Small intestine (tissue), 7 donors: ENCODE results near the gene MGAT5B. TPM values are rescaled to one million over a fixed set of nuclear protein-coding genes. Genes with fewer than 3 reads are reported as not detected.
A peak's percentile ranks its signal among the peaks of the same experiment; 100 is the strongest.

Experiments
- DNase-seq, 2 donors: peaks; one replicate each; pipeline versions ENCODE4 v3.0.0 to v3.0.0-alpha.2; 2013
- FAIRE-seq: peaks from 2 replicates; lab custom pipeline; 2012; peaks lifted over from hg19 to GRCh38; lab: Jason Lieb, UNC
- H3K27ac ChIP-seq, 3 donors: one replicate each; pipeline ENCODE4 v1.5.1; 2013; ENCODE audit warnings: low read length in 2 of 3, mild to moderate bottlenecking in 2 of 3, control low read depth in 1 of 3, inconsistent platforms in 1 of 3, low read depth in 1 of 3, moderate library complexity in 1 of 3
- H3K27me3 ChIP-seq, 3 donors: one replicate each; pipeline ENCODE4 v1.6.1; 2013; ENCODE audit warnings: low read length in 3 of 3, inconsistent platforms in 1 of 3; ENCODE audit not compliant: control insufficient read depth in 3 of 3, insufficient read depth in 3 of 3
- H3K36me3 ChIP-seq, 3 donors: one replicate each; pipeline ENCODE4 v1.6.1; 2013; ENCODE audit warnings: low read length in 3 of 3, inconsistent platforms in 1 of 3, low read depth in 1 of 3, mild to moderate bottlenecking in 1 of 3, moderate library complexity in 1 of 3; ENCODE audit not compliant: control insufficient read depth in 3 of 3, insufficient read depth in 2 of 3
- H3K4me1 ChIP-seq, 3 donors: one replicate each; pipeline ENCODE4 v1.6.1; 2013; ENCODE audit warnings: low read length in 2 of 3, inconsistent platforms in 1 of 3, low read depth in 1 of 3, mild to moderate bottlenecking in 1 of 3, moderate library complexity in 1 of 3; ENCODE audit not compliant: control insufficient read depth in 3 of 3, insufficient read depth in 2 of 3
- H3K4me3 ChIP-seq, 3 donors: one replicate each; pipeline ENCODE4 v1.5.1; 2013; ENCODE audit warnings: low read length in 3 of 3, control low read depth in 1 of 3, inconsistent platforms in 1 of 3, low read depth in 1 of 3, mild to moderate bottlenecking in 1 of 3, moderate library complexity in 1 of 3
- H3K9me3 ChIP-seq, 2 donors: one replicate each; pipeline ENCODE4 v1.6.1; 2013; ENCODE audit warnings: low read depth in 1 of 2, low read length in 1 of 2; ENCODE audit not compliant: control insufficient read depth in 2 of 2, insufficient read depth in 1 of 2
- WGBS, 3 donors: extraction: QIAGEN DNeasy Blood & Tissue Kit; methylation state at CpG; one replicate each; pipeline ENCODE4 v1.1.7; 2013; 5-methylcytosine and 5-hydroxymethylcytosine counted together
- polyA plus RNA-seq, 4 donors: library from polyadenylated mRNA; stranded (reverse) in 3 of 4; unstranded in 1 of 4; fragments of 200-250 nt in 3 of 4; fragments of 120-200 nt in 1 of 4; gene quantifications; one replicate each; pipeline versions ENCODE4 v1.2.1 to v1.2.3, GENCODE V29; 2013
- donor health status: healthy with polysubstance abuse.
- donor health status: control.
- donor health status: control.
- donor health status: Bipolar disorder and iron deficiency.
- donor health status: healthy.

MGAT5B gene
- polyA plus RNA-seq, 4 donors = 0.40 TPM; not detected in 2

DNA sequence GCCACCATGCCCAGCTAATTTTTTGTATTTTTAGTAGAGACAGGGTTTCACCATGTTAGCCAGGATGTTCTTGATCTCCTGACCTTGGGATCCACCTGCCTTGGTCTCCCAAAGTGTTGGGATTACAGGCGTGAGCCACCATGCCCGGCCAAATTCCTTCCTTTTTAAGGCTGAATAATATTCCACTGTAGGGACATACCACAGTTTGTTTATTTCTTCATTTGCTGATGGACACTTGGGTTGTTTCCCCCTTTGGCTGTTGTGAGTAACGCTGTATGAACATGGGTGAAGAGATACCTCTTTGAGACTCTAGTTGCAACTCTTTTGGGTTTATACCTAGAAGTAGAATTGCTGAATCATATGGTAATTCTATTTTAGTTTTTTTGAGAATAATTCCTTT is 13.1 kb upstream of the MGAT5B start:
- Histone ChIP-seq H3K9me3 (no peaks in the 10 kb centered on the region), H3K27me3 (peaks cover 0 to 2% (median 1%) of the 10 kb centered on the region in 3 donors), H3K36me3 (no peaks in the 10 kb centered on the region), H3K4me1 (no peaks in the 10 kb centered on the region), H3K27ac (no peak overlapping the region), H3K4me3 (no peak overlapping the region)
- DNase-seq (no peak), FAIRE-seq (no peak)
- 87 to 92% (median 89%) methylated on average over 3 of the region's 3 CpGs for WGBS, 3 donors

DNA sequence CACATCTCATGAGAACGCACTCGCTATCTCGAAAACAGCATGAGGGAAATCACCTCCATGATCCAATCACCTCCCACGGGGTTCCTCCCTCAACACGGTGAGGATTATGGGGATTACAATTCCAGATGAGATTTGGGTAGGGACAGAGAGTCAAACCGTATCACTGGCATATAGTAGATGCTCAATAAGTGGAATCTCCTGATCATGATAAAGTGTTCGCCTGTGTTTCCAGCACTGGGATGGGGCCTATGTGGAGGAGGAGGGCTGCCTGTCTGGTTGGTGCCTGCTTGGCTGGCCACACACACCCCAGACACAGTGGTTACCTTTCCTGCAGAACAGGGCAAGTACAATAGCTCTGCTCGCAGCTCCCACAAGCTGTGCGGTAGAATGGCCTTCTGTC is 6.1 kb upstream of the MGAT5B start:
- Histone ChIP-seq H3K27me3 (peaks cover 0 to 10% (median 6%) of the 10 kb centered on the region in 3 donors), H3K4me3 (no peak overlapping the region), H3K36me3 (no peaks in the 10 kb centered on the region), H3K9me3 (no peaks in the 10 kb centered on the region), H3K27ac (no peak overlapping the region), H3K4me1 (no peaks in the 10 kb centered on the region)
- WGBS, 3 donors = 78 to 86% (median 81%) methylated on average over 9 of the region's 9 CpGs
- DNase-seq = no peak
- no peak for FAIRE-seq

DNA sequence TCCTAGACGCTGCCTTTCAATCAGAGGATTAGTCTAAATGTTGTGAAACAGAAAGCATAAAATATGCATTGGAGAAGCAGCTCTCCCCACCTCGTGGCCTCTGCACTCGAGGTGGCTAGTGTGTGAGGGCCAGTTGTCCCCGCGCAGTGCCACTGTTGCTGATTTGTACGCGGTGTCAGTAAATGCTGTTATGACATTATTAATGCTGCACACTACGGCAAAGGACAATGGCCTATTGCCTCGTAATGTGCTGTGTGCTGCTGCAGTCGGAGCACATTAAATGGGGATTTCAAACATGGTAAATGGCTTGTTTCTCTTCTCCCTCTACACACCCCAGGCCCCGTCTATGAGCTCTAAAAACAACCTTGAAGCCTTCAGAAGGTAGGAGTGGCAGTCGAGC is 5.7 kb upstream of the MGAT5B start:
- DNase-seq = no peak
- H3K4me1 ChIP-seq = no peaks in the 10 kb centered on the region
- WGBS, 3 donors = 73 to 80% (median 77%) methylated on average over 12 of the region's 12 CpGs
- H3K4me3 ChIP-seq = no peak overlapping the region
- H3K27me3 ChIP-seq = peaks cover 0 to 14% (median 6%) of the 10 kb centered on the region in 3 donors
- no peak overlapping the region for H3K27ac ChIP-seq
- no peaks in the 10 kb centered on the region for H3K36me3 ChIP-seq
- no peaks in the 10 kb centered on the region for H3K9me3 ChIP-seq
- FAIRE-seq = no peak

DNA sequence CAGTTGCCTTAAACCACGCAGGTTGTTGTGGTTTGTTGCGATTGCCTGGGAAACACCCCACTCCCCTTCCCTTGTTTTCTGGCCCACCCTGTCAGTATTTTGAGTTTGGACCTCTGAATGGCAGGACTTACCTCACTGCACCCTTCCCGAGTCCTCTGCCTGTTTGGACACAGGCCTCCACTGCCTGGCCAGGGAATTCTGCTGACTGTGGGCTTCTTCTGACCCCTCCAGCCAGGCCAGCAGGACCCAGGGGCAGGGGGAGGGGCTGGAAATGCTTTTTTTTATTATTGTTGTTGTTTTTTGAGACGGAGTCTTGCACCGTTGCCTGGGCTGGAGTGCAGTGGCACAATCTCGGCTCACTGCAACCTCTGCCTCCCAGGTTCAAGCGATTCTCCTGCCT is 4.2 kb upstream of the MGAT5B start:
- Histone ChIP-seq H3K27ac (no peak overlapping the region), H3K9me3 (no peaks in the 10 kb centered on the region), H3K4me3 (no peak overlapping the region), H3K27me3 (peaks cover 0 to 23% (median 9%) of the 10 kb centered on the region in 3 donors), H3K4me1 (peaks cover 0 to 5% (median 0%) of the 10 kb centered on the region in 3 donors), H3K36me3 (no peaks in the 10 kb centered on the region)
- 80 to 87% (median 82%) methylated on average over 7 of the region's 7 CpGs for WGBS, 3 donors
- no peak for DNase-seq
- FAIRE-seq = no peak

DNA sequence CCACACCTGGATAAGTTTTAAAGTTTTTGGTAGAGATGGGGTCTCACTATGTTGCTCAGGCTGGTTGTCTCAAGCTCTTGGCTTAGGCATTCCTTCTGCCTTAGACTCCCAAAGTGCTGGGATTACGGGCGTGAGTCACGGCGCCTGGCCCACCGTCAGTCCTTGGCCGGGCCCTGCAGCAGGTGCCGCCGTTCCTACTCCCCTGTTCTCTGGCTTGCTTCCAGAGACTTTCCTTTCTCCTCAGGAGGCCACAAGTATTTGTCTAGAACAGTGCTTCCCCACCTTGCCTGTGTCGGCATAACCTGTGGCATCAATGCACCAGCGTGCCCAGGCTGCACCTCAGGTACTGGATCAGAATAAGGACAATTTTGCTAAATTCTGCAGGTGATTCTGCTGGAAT is 3.0 kb upstream of the MGAT5B start:
- Histone ChIP-seq H3K27ac (no peak overlapping the region), H3K4me1 (peaks cover 0 to 5% (median 0%) of the 10 kb centered on the region in 3 donors), H3K27me3 (peaks cover 0 to 31% (median 13%) of the 10 kb centered on the region in 3 donors), H3K9me3 (no peaks in the 10 kb centered on the region), H3K4me3 (no peak overlapping the region), H3K36me3 (no peaks in the 10 kb centered on the region)
- DNase-seq (no peak), FAIRE-seq (no peak)
- 41 to 85% (median 62%) methylated on average over 10 of the region's 10 CpGs for WGBS, 3 donors

DNA sequence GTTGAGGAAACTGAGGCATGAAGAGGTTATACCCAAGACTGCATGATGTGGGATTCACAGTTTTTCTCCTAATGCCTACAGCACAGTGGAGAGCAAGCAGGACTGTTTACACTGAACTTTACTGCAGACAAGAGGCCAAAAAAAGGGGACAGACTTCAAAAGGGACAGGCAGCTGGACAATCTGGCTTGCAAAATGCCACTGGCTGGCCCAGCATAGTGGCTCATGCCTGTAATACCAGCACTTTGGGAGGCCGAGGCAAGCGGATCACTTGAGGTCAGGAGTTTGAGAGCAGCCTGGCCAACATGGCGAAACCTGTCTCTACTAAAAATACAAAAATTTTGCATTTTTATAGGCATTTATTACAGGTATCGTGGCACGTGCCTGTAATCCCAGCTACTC is 2.0 kb upstream of the MGAT5B start:
- WGBS, 3 donors = 84 to 89% (median 85%) methylated on average over 5 of the region's 5 CpGs
- Histone ChIP-seq H3K9me3 (no peaks in the 10 kb centered on the region), H3K27ac (no peak overlapping the region), H3K4me3 (no peak overlapping the region), H3K4me1 (peaks cover 0 to 5% (median 0%) of the 10 kb centered on the region in 3 donors), H3K27me3 (peaks cover 0 to 42% (median 22%) of the 10 kb centered on the region in 3 donors), H3K36me3 (no peaks in the 10 kb centered on the region)
- FAIRE-seq (no peak), DNase-seq (no peak)

DNA sequence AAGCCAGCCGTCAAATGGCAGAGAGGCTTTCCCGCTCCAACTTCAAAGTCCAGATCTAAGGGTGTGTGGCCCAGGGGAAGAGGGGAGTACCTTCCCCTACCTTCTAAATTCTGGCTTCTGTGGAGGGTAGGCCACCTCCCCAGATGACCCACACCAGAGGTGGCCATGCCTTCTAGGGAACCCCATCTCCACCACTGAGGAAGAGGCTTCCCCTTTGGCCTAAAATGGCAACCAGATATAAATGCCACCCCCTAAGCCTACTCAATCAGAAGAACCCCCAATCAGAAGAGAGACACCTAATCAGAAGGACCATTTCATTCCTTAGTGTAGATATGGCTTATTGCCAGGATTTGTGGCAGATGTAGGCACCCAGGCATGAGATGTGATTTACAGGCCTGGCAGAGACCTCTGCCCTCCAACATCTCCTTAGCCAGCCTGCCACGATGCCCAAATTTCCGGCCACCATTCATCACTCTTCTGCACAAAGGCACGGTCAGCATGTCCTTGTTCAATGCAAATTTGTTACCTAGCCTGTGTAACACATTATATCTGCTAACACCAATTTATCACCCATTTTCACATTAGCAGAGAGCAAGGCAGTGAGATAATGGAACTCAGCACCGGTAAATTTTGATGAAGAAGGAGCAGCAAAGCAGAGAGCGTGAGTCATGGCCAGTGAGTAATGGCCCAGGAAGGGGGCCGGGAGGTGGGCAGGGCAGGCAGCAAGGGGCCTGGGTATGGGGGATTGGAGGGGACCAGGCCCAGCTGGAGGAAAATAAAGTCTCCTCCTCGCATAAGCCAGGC is 1.2 kb upstream of the MGAT5B start:
- DNase-seq (no peak), FAIRE-seq (no peak)
- Histone ChIP-seq H3K36me3 (no peaks in the 10 kb centered on the region), H3K4me3 (no peak overlapping the region), H3K9me3 (no peaks in the 10 kb centered on the region), H3K27ac (no peak overlapping the region), H3K4me1 (peaks cover 0 to 5% (median 0%) of the 10 kb centered on the region in 3 donors), H3K27me3 (peaks cover 0 to 43% (median 23%) of the 10 kb centered on the region in 3 donors)
- WGBS, 3 donors = 44 to 69% (median 62%) methylated on average over 9 of the region's 9 CpGs

DNA sequence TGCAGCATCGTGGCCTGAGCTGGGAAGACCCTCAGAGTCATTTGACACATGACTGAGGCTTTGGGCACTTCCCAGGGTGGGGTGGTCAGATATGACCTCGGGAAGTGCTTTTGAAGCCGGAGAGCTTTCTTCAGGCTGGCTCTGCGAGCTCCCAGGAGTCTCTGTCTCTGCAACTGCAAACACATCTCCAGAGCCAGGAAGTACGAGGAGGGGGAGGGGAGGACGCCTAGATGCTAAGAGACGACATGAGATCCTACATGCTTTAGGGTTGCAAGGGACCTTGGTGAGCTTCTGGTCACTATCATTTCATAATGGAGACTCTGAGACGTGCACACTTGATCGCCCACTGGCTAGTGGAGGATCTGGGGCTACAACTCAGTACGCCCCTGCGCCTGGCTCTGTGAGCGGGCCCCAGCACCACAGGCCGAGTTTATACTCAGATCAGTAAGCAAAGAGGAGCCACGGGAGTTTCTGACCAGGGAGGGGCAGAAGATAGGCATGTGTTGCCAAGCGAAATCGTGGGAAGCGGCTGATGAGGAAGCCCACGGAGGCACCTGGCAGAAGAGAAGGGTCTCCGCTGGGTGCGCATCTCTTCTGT is 527 bp upstream of the MGAT5B start:
- H3K4me3 ChIP-seq = no peak overlapping the region
- DNase-seq = peak in 1 of 2 donors; percentile 10
- H3K36me3 ChIP-seq = no peaks in the 10 kb centered on the region
- H3K4me1 ChIP-seq = peaks cover 0 to 5% (median 0%) of the 10 kb centered on the region in 3 donors
- H3K27ac ChIP-seq = no peak overlapping the region
- no peaks in the 10 kb centered on the region for H3K9me3 ChIP-seq
- no peak for FAIRE-seq
- 18 to 25% (median 21%) methylated on average over 20 of the region's 20 CpGs for WGBS, 3 donors
- H3K27me3 ChIP-seq = peaks cover 0 to 45% (median 23%) of the 10 kb centered on the region in 3 donors
